ENCODE data around the gene HILPDA.

HILPDA gene
- 1.9 to 3.8 (median 2.5) reads per million in 3 donors for total RNA-seq

- Histone ChIP-seq H3K27me3 (replicated peaks; ENCODE audit: control insufficient read depth, insufficient read depth, low read length, poor library complexity, severe bottlenecking) (no peaks in the 10 kb centered on the region), H3K4me3 (ENCODE audit: insufficient read depth, low read depth, low read length, poor library complexity, severe bottlenecking) (peak within 1 kb of the TSS; percentile 83), H3K27ac (ENCODE audit: insufficient read depth, low read length, poor library complexity, severe bottlenecking) (peak within 1 kb of the TSS; percentile 78), H3K4me1 (ENCODE audit: control insufficient read depth, insufficient read depth, low read length, poor library complexity, severe bottlenecking) (peaks cover 18% of the 10 kb centered on the region), H3K9me3 (ENCODE audit: control insufficient read depth, low read length) (no peaks in the 10 kb centered on the region), H3K36me3 (ENCODE audit: control insufficient read depth, insufficient read depth, low read length) (no peaks in the 10 kb centered on the region)
- DNase-seq: peak; percentile 90 to 92 (median 91)
Measured at GRCh38 chr7:128455543-128456254, at the start of gene HILPDA. Gene HILPDA (plus strand): TSS chr7:128455878. CDS start chr7:128457269, 1,391 bp downstream.

- Histone ChIP-seq H3K36me3 (ENCODE audit: control insufficient read depth, insufficient read depth, low read length) (peaks cover 5% of the 10 kb centered on the region), H3K4me3 (ENCODE audit: insufficient read depth, low read depth, low read length, poor library complexity, severe bottlenecking) (no peak overlapping the region), H3K9me3 (ENCODE audit: control insufficient read depth, low read length) (no peaks in the 10 kb centered on the region), H3K27me3 (replicated peaks; ENCODE audit: control insufficient read depth, insufficient read depth, low read length, poor library complexity, severe bottlenecking) (no peaks in the 10 kb centered on the region), H3K27ac (ENCODE audit: insufficient read depth, low read length, poor library complexity, severe bottlenecking) (peak overlapping the region; percentile 42), H3K4me1 (ENCODE audit: control insufficient read depth, insufficient read depth, low read length, poor library complexity, severe bottlenecking) (peaks cover 42% of the 10 kb centered on the region)
- no peak for DNase-seq
Measured at GRCh38 chr7:128406314-128407232, 49.1 kb upstream of the HILPDA start.

GRCh38 chr7:128407233-128407589, 48.5 kb upstream of the HILPDA start:
- Histone ChIP-seq H3K4me3 (ENCODE audit: insufficient read depth, low read depth, low read length, poor library complexity, severe bottlenecking) (no peak overlapping the region), H3K9me3 (ENCODE audit: control insufficient read depth, low read length) (no peaks in the 10 kb centered on the region), H3K27me3 (replicated peaks; ENCODE audit: control insufficient read depth, insufficient read depth, low read length, poor library complexity, severe bottlenecking) (no peaks in the 10 kb centered on the region), H3K4me1 (ENCODE audit: control insufficient read depth, insufficient read depth, low read length, poor library complexity, severe bottlenecking) (peaks cover 42% of the 10 kb centered on the region), H3K36me3 (ENCODE audit: control insufficient read depth, insufficient read depth, low read length) (peaks cover 3% of the 10 kb centered on the region), H3K27ac (ENCODE audit: insufficient read depth, low read length, poor library complexity, severe bottlenecking) (no peak overlapping the region)
- DNase-seq: no peak

- no peaks in the 10 kb centered on the region for H3K36me3 ChIP-seq (ENCODE audit: control insufficient read depth, insufficient read depth, low read length)
- no peak for DNase-seq
- H3K4me1 ChIP-seq (ENCODE audit: control insufficient read depth, insufficient read depth, low read length, poor library complexity, severe bottlenecking): peaks cover 42% of the 10 kb centered on the region
Measured at GRCh38 chr7:128407751-128408708, 47.6 kb upstream of the HILPDA start.

GRCh38 chr7:128408709-128409595, 46.7 kb upstream of the HILPDA start:
- Histone ChIP-seq H3K36me3 (ENCODE audit: control insufficient read depth, insufficient read depth, low read length) (no peaks in the 10 kb centered on the region), H3K27me3 (replicated peaks; ENCODE audit: control insufficient read depth, insufficient read depth, low read length, poor library complexity, severe bottlenecking) (no peaks in the 10 kb centered on the region), H3K4me1 (ENCODE audit: control insufficient read depth, insufficient read depth, low read length, poor library complexity, severe bottlenecking) (peaks cover 42% of the 10 kb centered on the region), H3K4me3 (ENCODE audit: insufficient read depth, low read depth, low read length, poor library complexity, severe bottlenecking) (peak overlapping the region; percentile 67), H3K9me3 (ENCODE audit: control insufficient read depth, low read length) (no peaks in the 10 kb centered on the region), H3K27ac (ENCODE audit: insufficient read depth, low read length, poor library complexity, severe bottlenecking) (peak overlapping the region; percentile 72)
- DNase-seq: no peak

More at GRCh38 chr7:128407751-128408708, 47.6 kb upstream of the HILPDA start:
- Histone ChIP-seq H3K27me3 (replicated peaks; ENCODE audit: control insufficient read depth, insufficient read depth, low read length, poor library complexity, severe bottlenecking) (no peaks in the 10 kb centered on the region), H3K27ac (ENCODE audit: insufficient read depth, low read length, poor library complexity, severe bottlenecking) (no peak overlapping the region), H3K9me3 (ENCODE audit: control insufficient read depth, low read length) (no peaks in the 10 kb centered on the region), H3K4me3 (ENCODE audit: insufficient read depth, low read depth, low read length, poor library complexity, severe bottlenecking) (no peak overlapping the region)

- H3K4me3 ChIP-seq (ENCODE audit: insufficient read depth, low read depth, low read length, poor library complexity, severe bottlenecking): peak within 1 kb of the TSS; percentile 67
- DNase-seq: peak; percentile 80 to 84 (median 81)
- H3K27me3 ChIP-seq (replicated peaks; ENCODE audit: control insufficient read depth, insufficient read depth, low read length, poor library complexity, severe bottlenecking): no peaks in the 10 kb centered on the region
- no peaks in the 10 kb centered on the region for H3K9me3 ChIP-seq (ENCODE audit: control insufficient read depth, low read length)
- H3K4me1 ChIP-seq (ENCODE audit: control insufficient read depth, insufficient read depth, low read length, poor library complexity, severe bottlenecking): peaks cover 37% of the 10 kb centered on the region
- H3K27ac ChIP-seq (ENCODE audit: insufficient read depth, low read length, poor library complexity, severe bottlenecking): peak within 1 kb of the TSS; percentile 72
- H3K36me3 ChIP-seq (ENCODE audit: control insufficient read depth, insufficient read depth, low read length): no peaks in the 10 kb centered on the region
Measured at GRCh38 chr7:128409596-128410450, 45.9 kb upstream of the HILPDA start, which contains the start of gene IMPDH1. Gene IMPDH1 (minus strand): TSS chr7:128409982. CDS start chr7:128409901, 81 bp downstream.

GRCh38 chr7:128410451-128410753, 45.3 kb upstream of the HILPDA start:
- Histone ChIP-seq H3K36me3 (ENCODE audit: control insufficient read depth, insufficient read depth, low read length) (no peaks in the 10 kb centered on the region), H3K9me3 (ENCODE audit: control insufficient read depth, low read length) (no peaks in the 10 kb centered on the region), H3K27me3 (replicated peaks; ENCODE audit: control insufficient read depth, insufficient read depth, low read length, poor library complexity, severe bottlenecking) (no peaks in the 10 kb centered on the region), H3K27ac (ENCODE audit: insufficient read depth, low read length, poor library complexity, severe bottlenecking) (peak overlapping the region; percentile 72), H3K4me3 (ENCODE audit: insufficient read depth, low read depth, low read length, poor library complexity, severe bottlenecking) (peak overlapping the region; percentile 67), H3K4me1 (ENCODE audit: control insufficient read depth, insufficient read depth, low read length, poor library complexity, severe bottlenecking) (peaks cover 31% of the 10 kb centered on the region)
- no peak for DNase-seq

- DNase-seq: no peak
- H3K27me3 ChIP-seq (replicated peaks; ENCODE audit: control insufficient read depth, insufficient read depth, low read length, poor library complexity, severe bottlenecking): no peaks in the 10 kb centered on the region
- no peak overlapping the region for H3K4me3 ChIP-seq (ENCODE audit: insufficient read depth, low read depth, low read length, poor library complexity, severe bottlenecking)
- H3K36me3 ChIP-seq (ENCODE audit: control insufficient read depth, insufficient read depth, low read length): no peaks in the 10 kb centered on the region
- H3K4me1 ChIP-seq (ENCODE audit: control insufficient read depth, insufficient read depth, low read length, poor library complexity, severe bottlenecking): peaks cover 3% of the 10 kb centered on the region
- no peaks in the 10 kb centered on the region for H3K9me3 ChIP-seq (ENCODE audit: control insufficient read depth, low read length)
- no peak overlapping the region for H3K27ac ChIP-seq (ENCODE audit: insufficient read depth, low read length, poor library complexity, severe bottlenecking)
Measured at GRCh38 chr7:128415217-128415785, 40.4 kb upstream of the HILPDA start.
